IPS DF 4.7 (cell line): ENCODE data around the gene STK17A.
"Not testable (repeated sequence)": the region's sequence is repeated elsewhere in the genome, so short reads cannot be mapped to it uniquely, and the experiment has no call there.

ENCODE experiments used
- DNase-seq: peaks from one replicate; pipeline ENCODE4 v3.0.0-alpha.2; 2013; ENCODE audit warnings: low spot score; ENCODE audit errors: extremely low read depth

STK17A gene

DNA sequence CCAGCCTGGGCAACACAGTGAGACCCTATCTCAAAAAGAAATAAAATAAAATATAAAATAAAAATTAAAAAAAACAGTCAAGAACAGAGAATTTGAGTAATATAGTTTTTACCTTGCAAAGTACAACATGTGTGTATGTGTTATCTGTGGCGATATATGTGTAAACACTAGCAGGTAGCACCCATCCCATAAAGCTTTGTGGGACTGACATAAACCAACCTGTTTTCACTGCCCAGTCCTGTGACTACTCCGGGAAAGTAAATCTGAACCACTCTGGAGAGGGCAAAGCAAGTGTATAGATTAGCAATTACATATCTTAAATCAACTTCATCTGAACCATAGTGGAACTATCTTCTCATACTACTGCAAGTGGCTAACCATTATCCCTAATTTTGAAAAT lies 74.1 kb downstream of the STK17A start:
- no peak for DNase-seq

DNA sequence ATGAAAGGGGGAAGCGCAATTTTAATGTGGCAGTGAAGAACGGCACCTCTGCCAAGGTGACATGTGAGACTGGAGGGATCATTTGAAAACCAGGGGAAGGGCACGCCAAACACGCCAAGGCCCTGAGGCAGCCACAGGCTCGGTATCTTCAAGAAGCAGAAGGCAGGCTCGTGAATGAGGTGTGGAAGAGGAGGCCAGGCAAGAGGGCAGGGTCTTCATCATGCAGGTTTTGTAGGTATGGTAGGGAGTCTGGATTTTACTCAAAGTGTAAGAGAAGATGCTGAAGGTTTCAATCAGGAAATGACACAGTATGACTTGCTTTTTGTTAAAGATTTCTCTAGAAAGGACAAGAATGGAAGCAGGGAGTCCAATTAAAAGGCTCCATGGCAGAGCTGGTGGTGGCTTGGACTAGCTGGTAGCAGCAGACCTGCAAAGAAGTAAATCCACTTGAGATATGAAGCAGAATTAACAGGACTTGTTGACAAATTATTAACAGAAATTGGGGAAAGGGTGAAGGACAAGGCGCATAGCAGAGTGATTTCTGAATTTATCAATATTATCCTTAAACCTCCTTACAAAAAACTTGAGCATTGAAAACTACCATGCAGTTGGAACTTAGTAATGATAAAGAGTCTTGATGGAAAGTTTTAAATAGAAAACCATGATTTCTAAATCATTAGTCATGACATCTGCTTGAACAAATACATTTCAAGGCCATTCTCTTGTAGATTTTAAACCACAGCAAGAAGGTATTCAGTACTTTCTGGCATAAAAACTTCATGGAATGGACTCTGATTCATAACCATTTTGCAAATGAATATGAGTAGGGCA lies 76.0 kb downstream of the STK17A start:
- DNase-seq, result no peak

DNA sequence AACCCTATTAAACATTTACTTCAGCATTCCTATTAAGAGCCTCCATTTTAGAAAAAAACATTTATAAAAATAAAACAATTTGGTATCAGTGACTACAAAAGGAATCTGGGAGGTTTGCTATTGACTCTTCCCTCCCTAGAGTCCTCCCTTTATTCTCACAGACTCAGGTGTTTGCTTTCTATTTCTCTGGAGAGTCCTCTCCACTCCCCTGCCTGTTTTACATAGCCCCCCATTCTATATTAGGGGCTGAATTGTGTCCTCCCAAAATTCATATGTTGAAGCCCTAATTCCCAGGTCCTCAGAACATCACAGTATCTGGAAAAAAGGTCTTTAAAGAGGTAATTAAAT lies 76.6 kb downstream of the STK17A start:
- DNase-seq, result no peak

DNA sequence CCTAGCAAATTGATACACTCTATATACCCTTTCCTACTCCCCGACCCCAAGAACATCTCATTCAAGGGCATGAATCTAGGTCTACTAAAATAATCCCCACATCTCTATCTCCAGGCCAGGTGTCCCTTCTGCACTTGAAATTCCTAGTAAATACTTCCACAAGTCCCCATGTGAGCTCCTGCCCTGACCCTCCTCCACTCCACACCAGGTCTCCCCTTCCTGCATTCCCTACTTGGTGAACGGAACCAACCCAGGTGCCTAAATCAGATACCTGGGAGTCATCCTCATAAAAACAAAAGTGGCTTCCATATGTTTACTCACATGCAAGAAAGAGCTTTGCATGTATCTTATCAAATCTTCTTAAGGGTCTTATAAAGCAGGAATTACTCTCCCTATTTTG lies 77.2 kb downstream of the STK17A start:
- DNase-seq, result no peak

DNA sequence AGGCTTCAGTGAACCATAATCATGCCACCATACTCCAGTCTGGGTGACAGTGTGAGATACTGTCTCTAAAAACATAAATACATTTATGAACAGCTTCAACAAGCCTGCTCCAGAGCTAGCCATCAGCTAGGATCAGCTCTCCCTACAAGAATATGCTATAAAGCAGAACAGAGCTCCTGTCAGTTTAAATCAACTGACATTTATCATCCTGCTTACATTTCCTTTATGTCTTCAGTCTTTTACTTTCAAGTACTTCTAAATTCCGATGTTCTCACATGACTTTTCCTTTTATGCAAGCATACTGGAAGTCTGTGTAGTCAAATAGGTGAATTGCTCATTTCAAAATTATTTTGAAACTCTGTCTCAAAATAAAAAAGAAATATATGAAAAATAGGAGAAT lies 81.8 kb downstream of the STK17A start:
- no peak for DNase-seq

DNA sequence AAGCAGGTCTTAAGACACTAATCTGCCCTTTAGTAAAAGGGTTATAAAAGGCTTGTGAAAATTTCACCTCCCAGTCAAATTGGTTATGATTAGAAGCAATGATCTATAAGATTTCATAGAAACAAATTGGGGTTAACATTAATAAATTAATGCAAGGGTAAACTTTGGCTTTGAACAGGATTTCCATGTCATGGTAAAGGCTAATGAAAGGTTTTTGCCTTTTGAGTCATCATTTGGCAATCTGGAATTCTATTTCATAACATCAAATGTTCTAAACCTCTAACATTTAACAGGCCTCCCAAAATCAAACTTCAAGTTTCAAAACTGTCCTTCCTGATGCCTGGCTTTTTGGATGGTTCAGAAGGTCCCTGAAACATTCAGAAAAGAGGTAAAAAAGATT lies 84.0 kb downstream of the STK17A start:
- DNase-seq, result no peak

DNA sequence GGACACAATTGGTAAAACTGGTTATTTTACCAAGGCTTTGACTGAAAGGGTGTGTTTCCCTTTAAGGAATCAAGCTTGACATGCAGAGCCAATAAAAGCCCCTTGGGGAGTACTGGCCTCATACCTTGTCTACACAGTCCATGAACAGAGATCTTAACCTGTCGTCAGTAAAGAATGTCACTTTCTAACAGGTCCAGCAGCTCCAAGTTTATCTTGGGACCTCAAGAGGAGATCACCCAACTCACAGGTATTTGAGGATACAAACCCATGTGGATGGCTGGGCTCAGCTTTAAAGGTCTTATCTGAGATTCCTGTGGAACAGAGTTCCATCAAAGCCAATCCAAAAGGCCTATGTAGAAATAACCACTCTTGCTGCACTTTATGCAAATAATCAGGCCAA lies 85.1 kb downstream of the STK17A start:
- DNase-seq, result no peak

DNA sequence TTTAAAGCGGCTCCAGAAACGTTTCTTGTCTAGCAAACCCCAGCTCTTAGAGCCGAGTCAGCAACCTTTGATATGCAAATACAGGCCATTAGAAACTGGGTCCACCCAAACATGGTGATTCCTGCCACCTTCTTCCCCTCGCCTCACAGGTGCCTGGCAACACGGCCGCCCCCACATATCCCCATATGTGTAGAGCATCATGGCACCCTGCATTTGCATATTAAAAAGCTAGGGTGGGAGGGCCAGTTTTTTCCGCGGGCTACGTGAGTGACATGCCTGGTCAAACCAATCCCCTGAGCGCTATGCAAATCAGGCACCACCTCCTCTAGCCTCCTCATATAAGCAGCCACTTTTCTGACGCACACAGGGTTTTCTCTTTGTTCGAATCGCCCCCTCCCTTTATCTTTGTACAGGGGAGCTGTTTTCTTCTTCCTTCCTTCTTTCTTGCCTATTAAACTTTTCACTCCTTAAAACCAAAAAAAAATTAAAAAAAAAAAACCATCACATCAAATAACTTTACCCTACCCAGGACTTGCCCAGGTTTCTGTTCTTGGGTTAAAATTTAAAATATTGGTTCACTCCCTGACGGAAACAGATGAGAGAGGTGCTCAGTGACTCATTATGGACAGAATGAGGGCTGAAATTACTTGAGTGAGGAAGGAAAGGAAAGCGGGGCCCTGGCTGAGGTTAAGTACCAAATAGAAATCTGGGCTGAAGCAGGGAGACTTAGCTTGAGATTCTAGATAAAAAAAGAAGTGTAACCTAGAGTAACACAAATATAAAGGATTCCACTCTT lies 86.6 kb downstream of the STK17A start:
- peak; percentile 78 for DNase-seq

DNA sequence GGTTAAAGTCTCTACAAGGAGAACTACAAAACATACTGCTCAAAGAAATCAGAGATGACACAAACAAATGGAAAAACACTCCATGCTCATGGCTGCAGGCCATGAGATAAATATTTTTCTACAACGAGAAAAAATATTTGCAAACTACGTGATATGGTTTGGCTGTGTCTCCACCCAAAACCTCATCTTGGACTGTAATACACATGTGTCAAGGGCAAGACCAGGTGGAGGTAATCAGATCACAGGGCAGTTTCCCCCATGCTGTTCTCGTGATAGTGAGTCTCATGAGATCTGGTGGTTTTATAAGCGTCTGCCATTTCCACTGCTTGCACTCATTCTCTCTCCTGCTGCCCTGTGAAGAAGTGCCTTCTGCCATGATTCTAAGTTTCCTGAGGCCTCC lies 88.6 kb downstream of the STK17A start:
- no peak for DNase-seq

DNA sequence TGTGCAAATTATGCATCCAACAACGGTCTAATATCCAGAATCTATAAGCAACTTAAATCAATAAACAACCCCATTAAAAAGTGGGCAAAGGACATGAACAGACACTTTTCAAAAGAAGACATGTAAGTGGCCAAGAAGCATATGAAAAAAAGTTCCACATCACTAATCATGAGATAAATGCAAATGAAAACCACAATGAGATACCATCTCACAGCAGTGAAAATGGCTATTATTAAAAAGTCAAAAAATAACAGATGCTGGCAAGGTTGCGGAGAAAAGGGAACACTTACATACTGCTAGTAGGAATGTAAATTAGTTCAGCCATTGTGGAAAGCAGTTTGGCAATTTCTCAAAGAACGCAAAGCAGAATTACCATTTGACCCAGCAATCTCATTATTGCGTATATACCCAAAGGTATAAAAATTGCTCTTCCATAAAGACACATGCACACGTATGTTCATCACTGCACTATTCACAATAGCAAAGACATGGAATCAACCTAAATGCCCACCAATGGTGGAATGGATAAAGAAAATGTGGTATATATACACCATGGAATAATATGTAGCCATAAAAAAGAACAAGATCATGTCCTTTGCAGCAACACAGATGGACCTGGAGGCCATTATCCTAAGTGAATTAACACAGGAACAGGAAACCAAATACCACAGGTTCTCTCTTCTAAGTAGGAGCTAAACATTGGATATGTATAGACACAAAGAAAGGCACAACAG lies 90.5 kb downstream of the STK17A start:
- DNase-seq, result not testable (repeated sequence)

DNA sequence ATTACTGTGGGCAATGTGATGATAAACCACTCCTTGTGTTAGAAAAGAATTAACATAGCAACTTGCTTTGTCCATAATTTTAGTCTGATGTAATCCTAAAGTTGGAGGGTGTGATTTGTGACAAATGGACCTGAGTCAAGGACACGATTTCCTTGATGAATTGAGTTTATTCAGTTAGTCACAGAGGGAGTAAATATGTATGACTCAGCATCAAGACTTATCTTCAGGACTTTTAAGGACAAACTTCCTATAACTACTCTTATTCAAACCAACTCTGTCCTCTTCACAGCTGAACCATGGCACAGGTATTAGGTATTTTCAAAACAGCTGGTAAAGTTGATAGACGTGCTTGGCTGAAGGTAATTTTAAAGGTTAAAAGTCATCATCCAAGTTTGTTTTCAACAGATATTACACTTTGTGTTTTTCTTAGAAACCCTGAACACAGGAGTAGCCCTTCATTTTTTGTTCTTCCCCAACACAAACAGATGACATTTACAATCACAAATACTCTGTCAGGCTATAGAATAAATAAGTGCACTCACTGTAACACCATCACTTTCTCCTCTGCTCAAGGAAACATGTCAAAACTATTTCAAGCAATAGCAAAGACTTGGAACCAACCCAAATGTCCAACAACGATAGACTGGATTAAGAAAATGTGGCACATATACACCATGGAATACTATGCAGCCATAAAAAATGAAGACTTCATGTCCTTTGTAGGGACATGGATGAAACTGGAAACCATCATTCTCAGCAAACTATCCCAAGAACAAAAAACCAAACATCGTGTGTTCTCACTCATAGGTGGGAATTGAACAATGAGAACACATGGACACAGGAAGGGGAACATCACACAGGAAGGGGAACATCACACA lies 91.9 kb downstream of the STK17A start:
- DNase-seq, result no peak
